GM12878 (cell line): ENCODE results near the gene KIF15. TPM values are rescaled to one million over a fixed set of nuclear protein-coding genes. Genes with fewer than 3 reads are reported as not detected.

Experiments
- ATAC-seq: fragments of 200-7000 bp; cut with Tn5 transposase; 3 replicates; pipeline ENCODE4 v1.9.1; 2020; ENCODE audit warnings: mild to moderate bottlenecking, moderate library complexity
- Bru-seq: library from RNA; stranded (reverse); fragments of 400-500 nt; gene quantifications from one replicate; lab custom pipeline; 2021; lab: Mats Ljungman, UMichigan
- BruChase-seq, 2 experiments: library from RNA; stranded (reverse); fragments of 400-500 nt; gene quantifications; one replicate each; lab custom pipeline; 2021; lab: Mats Ljungman, UMichigan
- BruUV-seq: library from RNA; stranded (reverse); fragments of 400-500 nt; replicated peaks from 2 replicates; lab custom pipeline; 2021; lab: Mats Ljungman, UMichigan
- CTCF ChIA-PET: fragments of 300-600 bp; sonication (Branson Sonifier 250); formaldehyde crosslinking; extraction: SDS; loops from one replicate; lab custom pipeline; 2021; ENCODE audit warnings: inconsistent platforms; lab: Yijun Ruan, JAX
- POLR2A ChIA-PET: fragments of 350-600 bp; formaldehyde crosslinking; extraction: SDS; loops from one replicate; lab custom pipeline; 2021; ENCODE audit warnings: inconsistent platforms; lab: Charles Lee
- RAD21 ChIA-PET: fragments of 300-600 bp; sonication (Branson Sonifier 250); formaldehyde crosslinking; loops from one replicate; lab custom pipeline; 2023; ENCODE audit warnings: antibody characterized with exemption; ENCODE audit not compliant: unreplicated experiment; lab: Charles Lee
- SMC1A ChIA-PET: fragments of 300-600 bp; sonication (Branson Sonifier 250); formaldehyde crosslinking; loops from one replicate; lab custom pipeline; 2023; ENCODE audit not compliant: unreplicated experiment, uncharacterized antibody; lab: Charles Lee
- DNase-seq: peaks from one replicate; pipeline ENCODE4 v3.0.0-alpha.2; 2011; ENCODE audit warnings: low read depth, low spot score
- FAIRE-seq: peaks from 3 replicates; lab custom pipeline; 2011; peaks lifted over from hg19 to GRCh38; lab: Jason Lieb, UNC
- H2AFZ ChIP-seq: 2 replicates; pipeline ENCODE4 v1.6.0; 2011; ENCODE audit warnings: low read depth, low read length, control low read depth; ENCODE audit not compliant: control insufficient read depth
- H3K27ac ChIP-seq: 2 replicates; pipeline ENCODE4 v1.5.1; 2011; ENCODE audit warnings: control low read depth; ENCODE audit not compliant: control insufficient read depth, insufficient read depth
- H3K27me3 ChIP-seq, 2 experiments: replicated peaks in 1 of 2; 2 replicates each; pipeline versions ENCODE4 v1.6.0 to v1.6.1; 2011; ENCODE audit warnings: low read length in 1 of 2; ENCODE audit not compliant: control insufficient read depth in 2 of 2, insufficient read depth in 2 of 2
- H3K36me3 ChIP-seq, 2 experiments: 2 replicates each; pipeline ENCODE4 v1.5.1; 2011; ENCODE audit warnings: low read length in 1 of 2; ENCODE audit not compliant: control insufficient read depth in 2 of 2, insufficient read depth in 2 of 2
- H3K4me1 ChIP-seq: 2 replicates; pipeline ENCODE4 v1.6.1; 2011; ENCODE audit warnings: mild to moderate bottlenecking, low read length, moderate library complexity, mixed read lengths; ENCODE audit not compliant: control insufficient read depth, insufficient read depth
- H3K4me2 ChIP-seq: 2 replicates; pipeline ENCODE4 v1.6.0; 2011; ENCODE audit warnings: control low read depth; ENCODE audit not compliant: control insufficient read depth, insufficient read depth
- H3K4me3 ChIP-seq: fragments of 200-600 bp; sonication (generic); 2 replicates; pipeline ENCODE4 v1.5.1; 2016
- H3K79me2 ChIP-seq: 2 replicates; pipeline ENCODE4 v1.6.0; 2011; ENCODE audit warnings: low read length; ENCODE audit not compliant: control insufficient read depth, insufficient read depth
- H3K9ac ChIP-seq: 2 replicates; pipeline ENCODE4 v1.8.0; 2011; ENCODE audit warnings: low read length, control low read depth, mixed read lengths; ENCODE audit not compliant: control insufficient read depth, insufficient read depth
- H3K9me3 ChIP-seq: replicated peaks from 3 replicates; pipeline ENCODE4 v1.5.1; 2011; ENCODE audit warnings: mild to moderate bottlenecking, low read length; ENCODE audit not compliant: control insufficient read depth, insufficient read depth
- H4K20me1 ChIP-seq: 2 replicates; pipeline ENCODE4 v1.6.0; 2011; ENCODE audit not compliant: control insufficient read depth, insufficient read depth
- DPF2 ChIP-seq: fragments of 450-650 bp; IDR thresholded peaks from 2 replicates; pipeline ENCODE4 v1.6.1; 2017; ENCODE audit warnings: mild to moderate bottlenecking
- NRF1 ChIP-seq: conservative IDR thresholded peaks from 2 replicates; pipeline ENCODE4 v1.6.1; 2011; ENCODE audit warnings: mild to moderate bottlenecking, low read depth, low read length, improper control_type of control experiment
- PML ChIP-seq: IDR thresholded peaks from 2 replicates; pipeline ENCODE4 v1.6.1; 2012; ENCODE audit warnings: low read length, inconsistent platforms
- WGBS: methylation state at CpG from one replicate; pipeline ENCODE4 v1.1.6; 2016; ENCODE audit warnings: low lambda C conversion rate; ENCODE audit not compliant: insufficient replicate concordance, insufficient coverage; ENCODE audit errors: missing lambda C conversion rate; 5-methylcytosine and 5-hydroxymethylcytosine counted together
- in situ Hi-C: fragments of 300-500 bp; cut with MboI; formaldehyde crosslinking; loops from 9 replicates; pipeline ENCODE4 v1.14.3; 2018; ENCODE audit warnings: mixed read lengths
- intact Hi-C: fragments of 100-400 bp; cut with micrococcal nuclease; formaldehyde crosslinking; loops from one replicate; pipeline ENCODE4 v1.14.2; 2022; ENCODE audit not compliant: unreplicated experiment
- long read RNA-seq, 2 experiments: library from polyadenylated mRNA; unstranded; transcript quantifications; one replicate each; pipeline ENCODE4 v2.0.0, GENCODE V29; 2019 to 2020
- polyA minus RNA-seq, 3 experiments: library from RNA; depleted of rRNA, polyadenylated mRNA; stranded (reverse); fragments of >200 nt; gene quantifications; 2 replicates each; pipeline ENCODE4 v1.2.3, GENCODE V29; 2011
- polyA plus RNA-seq, 11 experiments: library from polyadenylated mRNA; depleted of rRNA in 4 of 11; unstranded in 6 of 11; stranded (reverse) in 5 of 11; fragments of >200 nt; fragmentation: Nextera tagmentation in 4 of 11; fragmentation: Illumina TruSeq in 1 of 11; extraction: Ambion mirVana in 4 of 11; extraction: Trizol in 1 of 11; gene quantifications; 1 replicate in 1 of 11; 2 replicates in 10 of 11; pipeline versions ENCODE4 v1.2.1 to v1.2.3, GENCODE V29; 2011 to 2016; ENCODE audit warnings: inconsistent platforms in 2 of 11, missing spikeins in 2 of 11, low read depth in 1 of 11
- total RNA-seq, 4 experiments: library from RNA; depleted of rRNA in 3 of 4; stranded (reverse); fragments of >200 nt in 3 of 4; fragmentation: Illumina TruSeq in 1 of 4; extraction: Trizol in 1 of 4; gene quantifications; 2 replicates each; pipeline versions ENCODE4 v1.2.1 to v1.2.3, GENCODE V29; 2013 to 2021
- TF ChIP-seq, protein P1 (sequence below): fragments of 450-650 bp; IDR thresholded peaks from 2 replicates; pipeline ENCODE4 v1.6.1; 2017; ENCODE audit warnings: low read depth, mild to moderate bottlenecking, moderate library complexity
- TF ChIP-seq, protein P2 (sequence below): IDR thresholded peaks from 2 replicates; pipeline ENCODE4 v1.6.1; 2011; ENCODE audit warnings: low read depth, mild to moderate bottlenecking, low read length, moderate library complexity, borderline replicate concordance; ENCODE audit errors: extremely low read depth
- TF ChIP-seq, protein P3 (sequence below): fragments of 450-650 bp; IDR thresholded peaks from 2 replicates; pipeline ENCODE4 v1.6.1; 2017; ENCODE audit warnings: antibody characterized with exemption, mild to moderate bottlenecking, moderate library complexity

KIF15 gene, protein sequence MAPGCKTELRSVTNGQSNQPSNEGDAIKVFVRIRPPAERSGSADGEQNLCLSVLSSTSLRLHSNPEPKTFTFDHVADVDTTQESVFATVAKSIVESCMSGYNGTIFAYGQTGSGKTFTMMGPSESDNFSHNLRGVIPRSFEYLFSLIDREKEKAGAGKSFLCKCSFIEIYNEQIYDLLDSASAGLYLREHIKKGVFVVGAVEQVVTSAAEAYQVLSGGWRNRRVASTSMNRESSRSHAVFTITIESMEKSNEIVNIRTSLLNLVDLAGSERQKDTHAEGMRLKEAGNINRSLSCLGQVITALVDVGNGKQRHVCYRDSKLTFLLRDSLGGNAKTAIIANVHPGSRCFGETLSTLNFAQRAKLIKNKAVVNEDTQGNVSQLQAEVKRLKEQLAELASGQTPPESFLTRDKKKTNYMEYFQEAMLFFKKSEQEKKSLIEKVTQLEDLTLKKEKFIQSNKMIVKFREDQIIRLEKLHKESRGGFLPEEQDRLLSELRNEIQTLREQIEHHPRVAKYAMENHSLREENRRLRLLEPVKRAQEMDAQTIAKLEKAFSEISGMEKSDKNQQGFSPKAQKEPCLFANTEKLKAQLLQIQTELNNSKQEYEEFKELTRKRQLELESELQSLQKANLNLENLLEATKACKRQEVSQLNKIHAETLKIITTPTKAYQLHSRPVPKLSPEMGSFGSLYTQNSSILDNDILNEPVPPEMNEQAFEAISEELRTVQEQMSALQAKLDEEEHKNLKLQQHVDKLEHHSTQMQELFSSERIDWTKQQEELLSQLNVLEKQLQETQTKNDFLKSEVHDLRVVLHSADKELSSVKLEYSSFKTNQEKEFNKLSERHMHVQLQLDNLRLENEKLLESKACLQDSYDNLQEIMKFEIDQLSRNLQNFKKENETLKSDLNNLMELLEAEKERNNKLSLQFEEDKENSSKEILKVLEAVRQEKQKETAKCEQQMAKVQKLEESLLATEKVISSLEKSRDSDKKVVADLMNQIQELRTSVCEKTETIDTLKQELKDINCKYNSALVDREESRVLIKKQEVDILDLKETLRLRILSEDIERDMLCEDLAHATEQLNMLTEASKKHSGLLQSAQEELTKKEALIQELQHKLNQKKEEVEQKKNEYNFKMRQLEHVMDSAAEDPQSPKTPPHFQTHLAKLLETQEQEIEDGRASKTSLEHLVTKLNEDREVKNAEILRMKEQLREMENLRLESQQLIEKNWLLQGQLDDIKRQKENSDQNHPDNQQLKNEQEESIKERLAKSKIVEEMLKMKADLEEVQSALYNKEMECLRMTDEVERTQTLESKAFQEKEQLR (N-terminal part only)
- 20.1 and 26.7 TPM in 2 replicates for total RNA-seq (2013; cell fraction: nucleolus; rRNA removed)
- total RNA-seq (2014; rRNA removed), result 24.0 and 25.2 TPM in 2 replicates
- 50.1 and 51.8 TPM in 2 replicates for total RNA-seq (2014; rRNA removed; fragmentation: Illumina TruSeq; extraction: Trizol)
- 25.7 and 29.3 TPM in 2 replicates for total RNA-seq (2021)
- 4.9 TPM for polyA plus RNA-seq (2011; ENCODE audit: low read depth)
- 25.8 and 44.2 TPM in 2 replicates for polyA plus RNA-seq (2011; rRNA removed)
- 7.3 and 8.8 TPM in 2 replicates for polyA plus RNA-seq (2011; cell fraction: cytosol; rRNA removed)
- 17.0 and 19.6 TPM in 2 replicates for polyA plus RNA-seq (2011; cell fraction: nucleus; rRNA removed)
- 8.6 and 13.7 TPM in 2 replicates for polyA plus RNA-seq (2012)
- polyA plus RNA-seq (2014; fragmentation: Illumina TruSeq; extraction: Trizol), result 42.2 and 45.4 TPM in 2 replicates
- polyA plus RNA-seq (2014; fragmentation: Nextera tagmentation; extraction: Ambion mirVana), result 10 to 100 TPM; 12.3 to 16.3 TPM
- 14.4 and 23.1 TPM in 2 replicates for polyA plus RNA-seq (2014; rRNA removed)
- polyA plus RNA-seq (2016; fragmentation: Nextera tagmentation; extraction: Ambion mirVana), result 10 to 100 TPM; 26.2 to 34.0 TPM
- 25.4 and 29.9 TPM in 2 replicates for polyA minus RNA-seq (2011; rRNA and poly(A)+ RNA removed)
- polyA minus RNA-seq (2011; cell fraction: cytosol; rRNA and poly(A)+ RNA removed), result 10.6 and 11.0 TPM in 2 replicates
- polyA minus RNA-seq (2011; cell fraction: nucleus; rRNA and poly(A)+ RNA removed), result 14.9 and 18.8 TPM in 2 replicates
- percentile 67 among the genes with signal in this experiment for Bru-seq, nascent RNA
- BruChase-seq, experiment 1, labeled RNA remaining after a 6-hour chase, result percentile 66 among the genes with signal in this experiment
- BruChase-seq, experiment 2, labeled RNA remaining after a 2-hour chase, result percentile 68 among the genes with signal in this experiment
- long read RNA-seq, experiment 1, full-length matches to known transcripts, result 1 of 17 reads
- long read RNA-seq, experiment 1, partial matches to known transcripts, result 11 of 17 reads
- long read RNA-seq, experiment 1, other reads (novel, unspliced or antisense), result 5 of 17 reads
- long read RNA-seq, experiment 2, full-length matches to known transcripts, result 2 of 330 reads
- long read RNA-seq, experiment 2, partial matches to known transcripts, result 289 of 330 reads
- long read RNA-seq, experiment 2, other reads (novel, unspliced or antisense), result 39 of 330 reads

DNA sequence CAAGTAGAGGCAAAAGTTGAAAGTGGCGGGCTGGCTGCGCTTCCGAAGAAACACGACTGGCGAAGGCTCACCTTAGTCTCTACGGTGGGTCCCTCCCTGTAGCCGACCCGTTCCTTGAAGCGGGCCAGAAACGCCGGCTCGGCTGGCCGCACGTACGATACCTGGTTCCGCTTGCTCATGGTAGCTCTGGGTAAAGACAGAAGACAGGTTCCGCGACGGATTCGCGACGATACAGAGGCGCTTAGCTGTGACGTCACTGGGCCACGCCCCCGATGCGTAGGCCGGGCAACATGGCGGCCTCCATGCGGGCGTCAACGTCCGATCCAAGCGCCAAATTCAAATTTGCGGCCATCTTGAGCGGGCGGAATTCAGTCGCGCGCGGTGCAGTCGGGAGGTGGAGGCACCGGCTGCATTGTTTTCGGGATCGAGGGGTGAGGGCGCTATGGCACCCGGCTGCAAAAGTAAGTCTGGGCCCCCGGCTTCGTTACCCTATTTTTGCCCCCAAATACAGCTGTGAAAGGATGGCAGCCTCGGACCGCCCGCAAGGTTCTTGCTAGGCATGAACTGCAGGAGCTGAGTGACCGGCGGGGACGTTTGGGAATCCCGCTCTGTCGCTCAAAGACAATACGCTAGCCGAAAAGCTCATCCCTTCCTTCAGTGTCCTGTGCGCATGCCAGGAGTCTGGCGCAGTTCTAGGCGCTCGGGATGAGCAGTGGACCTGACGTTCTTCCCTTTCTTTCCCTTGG lies at the start of gene KIF15, which contains the start of gene KIAA1143:
TSS of gene KIF15 (plus strand) at position 371 of the 746 bp plus-strand sequence. CDS start at position 443, 72 bp downstream.
TSS of gene KIAA1143 (minus strand) at position 196 of the 746 bp plus-strand sequence. CDS start at position 179, 17 bp downstream.
- TSS peak; percentile 87 for BruUV-seq
- Histone ChIP-seq H3K9me3 (peaks cover 27% of the 10 kb centered on the region), H3K36me3 (0 out of 4 replicates have a peak, but pooled peaks cover 0 to 4% of the 10 kb centered on the region in 2 experiments), H3K79me2 (peaks cover 50% of the 10 kb centered on the region), H3K27me3 (no peaks in the 10 kb centered on the region), H3K4me2 (peak within 1 kb of the TSS; percentile 83), H3K4me3 (peak within 1 kb of the TSS; percentile 79), H4K20me1 (no peaks in the 10 kb centered on the region), H3K27ac (peak within 1 kb of the TSS; percentile 93), H3K9ac (peak within 1 kb of the TSS; percentile 99), H3K4me1 (0 out of 2 replicates have a peak, but pooled peaks cover 4% of the 10 kb centered on the region), H2AFZ (peak within 1 kb of the TSS; percentile 74)
- POLR2A ChIA-PET, result interaction anchor here (0.9 to 1.7 kb wide), 4 partner anchors 10 to 221 kb away, joined by 3 to 8 read pairs (median 6); partner anchors contain the start of gene ZNF501
- CTCF ChIA-PET, result interaction anchor here (0.6 to 1.0 kb wide), 5 partner anchors 16 to 216 kb away, joined by 3 to 5 read pairs (median 4); no protein-coding TSS in a partner anchor
- SMC1A ChIA-PET, result interaction anchor here (1.7 kb wide), 1 partner anchor 76 kb away, joined by 6 read pairs; no protein-coding TSS in a partner anchor
- intact Hi-C loops (loop anchor here (10.0 kb wide), 1 partner anchor 117 kb away; the partner anchor contains the start of gene ZNF35), in situ Hi-C loops (no loop called here)
- peak; percentile 77 for DNase-seq
- peak; percentile 95 for ATAC-seq
- WGBS, result under 1% methylated on average over 64 of the region's 64 CpGs
- FAIRE-seq, result peak; percentile 38
- RAD21 ChIA-PET, result interaction anchor here (1.2 to 1.6 kb wide), 3 partner anchors 152 to 279 kb away, joined by 3 to 4 read pairs (median 4); no protein-coding TSS in a partner anchor
- TF ChIP-seq DPF2 (0 out of 2 replicates have a peak, but pooled peaks have one; percentile 50), NRF1 (no peak), PML (peak; percentile 74; the same call in 1 of the 2 replicates)
- TF ChIP-seq, protein P1, sequence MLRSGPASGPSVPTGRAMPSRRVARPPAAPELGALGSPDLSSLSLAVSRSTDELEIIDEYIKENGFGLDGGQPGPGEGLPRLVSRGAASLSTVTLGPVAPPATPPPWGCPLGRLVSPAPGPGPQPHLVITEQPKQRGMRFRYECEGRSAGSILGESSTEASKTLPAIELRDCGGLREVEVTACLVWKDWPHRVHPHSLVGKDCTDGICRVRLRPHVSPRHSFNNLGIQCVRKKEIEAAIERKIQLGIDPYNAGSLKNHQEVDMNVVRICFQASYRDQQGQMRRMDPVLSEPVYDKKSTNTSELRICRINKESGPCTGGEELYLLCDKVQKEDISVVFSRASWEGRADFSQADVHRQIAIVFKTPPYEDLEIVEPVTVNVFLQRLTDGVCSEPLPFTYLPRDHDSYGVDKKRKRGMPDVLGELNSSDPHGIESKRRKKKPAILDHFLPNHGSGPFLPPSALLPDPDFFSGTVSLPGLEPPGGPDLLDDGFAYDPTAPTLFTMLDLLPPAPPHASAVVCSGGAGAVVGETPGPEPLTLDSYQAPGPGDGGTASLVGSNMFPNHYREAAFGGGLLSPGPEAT, result peak; percentile 79
- TF ChIP-seq, protein P2, sequence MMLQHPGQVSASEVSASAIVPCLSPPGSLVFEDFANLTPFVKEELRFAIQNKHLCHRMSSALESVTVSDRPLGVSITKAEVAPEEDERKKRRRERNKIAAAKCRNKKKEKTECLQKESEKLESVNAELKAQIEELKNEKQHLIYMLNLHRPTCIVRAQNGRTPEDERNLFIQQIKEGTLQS, result peak; percentile 82; the same call in 1 of the 2 replicates
- TF ChIP-seq, protein P3, sequence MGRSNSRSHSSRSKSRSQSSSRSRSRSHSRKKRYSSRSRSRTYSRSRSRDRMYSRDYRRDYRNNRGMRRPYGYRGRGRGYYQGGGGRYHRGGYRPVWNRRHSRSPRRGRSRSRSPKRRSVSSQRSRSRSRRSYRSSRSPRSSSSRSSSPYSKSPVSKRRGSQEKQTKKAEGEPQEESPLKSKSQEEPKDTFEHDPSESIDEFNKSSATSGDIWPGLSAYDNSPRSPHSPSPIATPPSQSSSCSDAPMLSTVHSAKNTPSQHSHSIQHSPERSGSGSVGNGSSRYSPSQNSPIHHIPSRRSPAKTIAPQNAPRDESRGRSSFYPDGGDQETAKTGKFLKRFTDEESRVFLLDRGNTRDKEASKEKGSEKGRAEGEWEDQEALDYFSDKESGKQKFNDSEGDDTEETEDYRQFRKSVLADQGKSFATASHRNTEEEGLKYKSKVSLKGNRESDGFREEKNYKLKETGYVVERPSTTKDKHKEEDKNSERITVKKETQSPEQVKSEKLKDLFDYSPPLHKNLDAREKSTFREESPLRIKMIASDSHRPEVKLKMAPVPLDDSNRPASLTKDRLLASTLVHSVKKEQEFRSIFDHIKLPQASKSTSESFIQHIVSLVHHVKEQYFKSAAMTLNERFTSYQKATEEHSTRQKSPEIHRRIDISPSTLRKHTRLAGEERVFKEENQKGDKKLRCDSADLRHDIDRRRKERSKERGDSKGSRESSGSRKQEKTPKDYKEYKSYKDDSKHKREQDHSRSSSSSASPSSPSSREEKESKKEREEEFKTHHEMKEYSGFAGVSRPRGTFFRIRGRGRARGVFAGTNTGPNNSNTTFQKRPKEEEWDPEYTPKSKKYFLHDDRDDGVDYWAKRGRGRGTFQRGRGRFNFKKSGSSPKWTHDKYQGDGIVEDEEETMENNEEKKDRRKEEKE, result no peak
